HG03103 (cell line): Measurements from ENCODE around the gene ABCC8.
"Not testable (repeated sequence)": the region's sequence is repeated elsewhere in the genome, so short reads cannot be mapped to it uniquely, and the experiment has no call there.

Source experiments
- ATAC-seq: cut with Tn5 transposase; IDR thresholded peaks from one replicate; pipeline ENCODE4 v1.9.1; 2021; ENCODE audit warnings: low read depth; ENCODE audit not compliant: unreplicated experiment

Gene ABCC8

GRCh38 chr11:17434108-17434507 lies 42.5 kb downstream of the ABCC8 start:
- no peak for ATAC-seq

- no peak for ATAC-seq
Observed at GRCh38 chr11:17432002-17432401, 44.6 kb downstream of the ABCC8 start.

- ATAC-seq: no peak
Observed at GRCh38 chr11:17431139-17431538, 45.5 kb downstream of the ABCC8 start.

GRCh38 chr11:17430616-17431015 lies 46.0 kb downstream of the ABCC8 start:
- no peak for ATAC-seq

- no peak for ATAC-seq
Observed at GRCh38 chr11:17428925-17429324, 47.7 kb downstream of the ABCC8 start.

GRCh38 chr11:17428261-17428660 lies 48.4 kb downstream of the ABCC8 start:
- ATAC-seq: no peak

- not testable (repeated sequence) for ATAC-seq
Observed at GRCh38 chr11:17426233-17426632, 50.4 kb downstream of the ABCC8 start.

- ATAC-seq: no peak
Observed at GRCh38 chr11:17423533-17424310, 52.9 kb downstream of the ABCC8 start.

GRCh38 chr11:17421781-17422180 lies 54.9 kb downstream of the ABCC8 start:
- ATAC-seq: no peak

GRCh38 chr11:17418444-17419081 lies 58.1 kb downstream of the ABCC8 start:
- ATAC-seq: no peak

- no peak for ATAC-seq
Observed at GRCh38 chr11:17416492-17416891, 60.2 kb downstream of the ABCC8 start.

- no peak for ATAC-seq
Observed at GRCh38 chr11:17415523-17416104, 61.0 kb downstream of the ABCC8 start.

GRCh38 chr11:17414992-17415391 lies 61.7 kb downstream of the ABCC8 start:
- ATAC-seq: no peak

- no peak for ATAC-seq
Observed at GRCh38 chr11:17414317-17414737, 62.3 kb downstream of the ABCC8 start.

- no peak for ATAC-seq
Observed at GRCh38 chr11:17413414-17414316, 63.0 kb downstream of the ABCC8 start.

- no peak for ATAC-seq
Observed at GRCh38 chr11:17412488-17413180, 64.0 kb downstream of the ABCC8 start.

- ATAC-seq: no peak
Observed at GRCh38 chr11:17411418-17411817, 65.2 kb downstream of the ABCC8 start.

GRCh38 chr11:17410606-17411379 lies 65.9 kb downstream of the ABCC8 start:
- no peak for ATAC-seq

GRCh38 chr11:17408641-17409040 lies 68.0 kb downstream of the ABCC8 start:
- no peak for ATAC-seq
